SU-DHL-6 (cell line): Measurements from ENCODE around the gene CAPZA1.

Experiments
- EZH2phosphoT487 ChIP-seq: fragments of 200-600 bp; sonication (generic), shearing (Covaris generic); conservative IDR thresholded peaks from 2 replicates; pipeline ENCODE4 v1.6.1; 2018; ENCODE audit warnings: mild to moderate bottlenecking, antibody characterized with exemption, low read length, moderate library complexity, mixed read lengths
- TF ChIP-seq, protein P1 (sequence below): fragments of 200-600 bp; sonication (generic); IDR thresholded peaks from one replicate; pipeline ENCODE4 v1.5.1; 2017; ENCODE audit warnings: antibody characterized with exemption, mild to moderate bottlenecking, low read length, moderate library complexity; ENCODE audit not compliant: insufficient read depth, poor library complexity, severe bottlenecking

DNA sequence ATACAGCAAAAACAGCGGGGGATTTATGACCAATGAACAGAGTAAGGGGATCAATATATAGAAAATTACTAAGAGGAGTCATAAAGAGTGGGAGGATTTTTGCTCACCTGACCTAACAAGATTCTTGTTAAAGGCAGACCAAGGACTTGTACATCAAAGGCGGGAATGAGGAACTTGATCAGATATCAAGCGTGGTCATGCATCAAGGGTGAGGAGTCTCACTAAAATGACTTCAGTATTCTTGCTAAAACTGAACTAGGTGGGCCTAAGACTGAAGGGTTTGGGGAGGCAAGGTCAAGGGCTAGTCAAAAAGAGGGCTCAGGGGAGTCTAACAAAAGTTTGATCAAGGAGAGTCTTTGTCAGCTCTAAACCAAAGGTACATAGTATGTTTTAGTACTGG, 56.9 kb downstream of the CAPZA1 start:
- TF ChIP-seq, protein P1, sequence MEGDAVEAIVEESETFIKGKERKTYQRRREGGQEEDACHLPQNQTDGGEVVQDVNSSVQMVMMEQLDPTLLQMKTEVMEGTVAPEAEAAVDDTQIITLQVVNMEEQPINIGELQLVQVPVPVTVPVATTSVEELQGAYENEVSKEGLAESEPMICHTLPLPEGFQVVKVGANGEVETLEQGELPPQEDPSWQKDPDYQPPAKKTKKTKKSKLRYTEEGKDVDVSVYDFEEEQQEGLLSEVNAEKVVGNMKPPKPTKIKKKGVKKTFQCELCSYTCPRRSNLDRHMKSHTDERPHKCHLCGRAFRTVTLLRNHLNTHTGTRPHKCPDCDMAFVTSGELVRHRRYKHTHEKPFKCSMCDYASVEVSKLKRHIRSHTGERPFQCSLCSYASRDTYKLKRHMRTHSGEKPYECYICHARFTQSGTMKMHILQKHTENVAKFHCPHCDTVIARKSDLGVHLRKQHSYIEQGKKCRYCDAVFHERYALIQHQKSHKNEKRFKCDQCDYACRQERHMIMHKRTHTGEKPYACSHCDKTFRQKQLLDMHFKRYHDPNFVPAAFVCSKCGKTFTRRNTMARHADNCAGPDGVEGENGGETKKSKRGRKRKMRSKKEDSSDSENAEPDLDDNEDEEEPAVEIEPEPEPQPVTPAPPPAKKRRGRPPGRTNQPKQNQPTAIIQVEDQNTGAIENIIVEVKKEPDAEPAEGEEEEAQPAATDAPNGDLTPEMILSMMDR: no peak
- TF ChIP-seq EZH2phosphoT487: no peak
